BJ (cell line): ENCODE results near the gene TUBA3D. TPM values are rescaled to one million over a fixed set of nuclear protein-coding genes. Genes with fewer than 3 reads are reported as not detected.
"Not testable (repeated sequence)": the region's sequence is repeated elsewhere in the genome, so short reads cannot be mapped to it uniquely, and the experiment has no call there.

Experiments used
- CTCF ChIA-PET: fragments of 350-600 bp; formaldehyde crosslinking; extraction: SDS; loops from one replicate; lab custom pipeline; 2021; ENCODE audit warnings: antibody characterized with exemption, inconsistent platforms; lab: Yijun Ruan, JAX
- POLR2A ChIA-PET: fragments of 300-600 bp; sonication (Branson Sonifier 250); formaldehyde crosslinking; extraction: SDS; loops from one replicate; lab custom pipeline; 2021; ENCODE audit warnings: antibody characterized with exemption; lab: Charles Lee
- DNase-seq: peaks from one replicate; pipeline ENCODE4 v3.0.0-alpha.2; 2011; ENCODE audit warnings: low read depth
- H3K27me3 ChIP-seq: 2 replicates; pipeline ENCODE4 v1.6.0; 2011; ENCODE audit warnings: low read length; ENCODE audit not compliant: control insufficient read depth, insufficient read depth
- H3K36me3 ChIP-seq: 2 replicates; pipeline ENCODE4 v1.5.1; 2011; ENCODE audit warnings: low read length; ENCODE audit not compliant: control insufficient read depth, insufficient read depth
- H3K4me3 ChIP-seq: 2 replicates; pipeline ENCODE4 v1.5.1; 2011; ENCODE audit warnings: low read depth, mild to moderate bottlenecking, control low read depth, low read length
- polyA plus RNA-seq: library from polyadenylated mRNA; depleted of rRNA; stranded (reverse); fragments of >200 nt; gene quantifications from 2 replicates; pipeline ENCODE4 v1.2.3, GENCODE V29; 2011
- TF ChIP-seq, protein P1 (sequence below): IDR thresholded peaks from 2 replicates; pipeline ENCODE4 v1.5.1; 2011; ENCODE audit warnings: low read depth, mild to moderate bottlenecking, control low read depth, inconsistent platforms, low read length, moderate library complexity; ENCODE audit not compliant: insufficient read depth

Gene TUBA3D
- polyA plus RNA-seq, 1 experiment: not detected

DNA sequence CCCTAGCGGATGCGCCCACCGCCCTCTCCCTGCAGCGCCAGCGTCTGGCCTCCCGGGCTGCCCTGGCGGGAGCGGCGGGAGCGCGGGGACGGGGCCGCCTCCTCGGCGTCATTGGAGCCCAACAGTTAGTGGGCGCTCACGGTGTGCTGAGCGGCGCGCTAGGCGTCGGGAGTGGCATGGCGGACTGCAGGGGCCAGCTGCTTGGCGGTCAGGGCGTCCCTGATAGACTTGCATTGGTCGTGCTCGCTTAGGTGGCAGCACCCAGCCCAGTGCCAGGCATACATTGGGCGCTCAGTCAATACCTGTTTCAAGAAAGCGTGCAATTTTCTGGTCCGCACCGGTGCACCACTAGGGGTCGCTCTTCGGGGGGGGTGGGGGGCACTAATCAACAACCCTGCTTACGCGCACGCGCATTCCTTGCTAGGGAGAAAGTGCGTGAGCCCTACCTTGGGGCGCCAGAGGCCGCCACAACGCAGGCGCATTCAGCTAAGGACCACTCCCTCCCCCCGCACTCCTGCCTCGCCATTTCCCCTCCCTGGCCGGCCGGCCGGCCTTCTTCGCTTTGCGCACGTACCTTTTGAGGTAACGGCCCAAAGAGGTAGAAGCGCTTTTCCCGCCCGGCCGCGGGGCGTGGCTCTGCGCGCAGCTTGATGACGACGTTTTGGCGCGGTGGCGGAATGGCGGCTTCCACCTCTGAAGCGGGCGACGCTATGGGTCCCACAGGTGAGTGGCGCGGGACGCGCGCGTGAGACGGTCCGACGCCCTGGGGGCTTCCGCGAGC lies 16.7 kb downstream of the TUBA3D start:
- Histone ChIP-seq H3K27me3 (no peaks in the 10 kb centered on the region), H3K4me3 (peak overlapping the region; percentile 95), H3K36me3 (peaks cover 6% of the 10 kb centered on the region; the same call in 1 of the 2 replicates)
- TF ChIP-seq, protein P1, sequence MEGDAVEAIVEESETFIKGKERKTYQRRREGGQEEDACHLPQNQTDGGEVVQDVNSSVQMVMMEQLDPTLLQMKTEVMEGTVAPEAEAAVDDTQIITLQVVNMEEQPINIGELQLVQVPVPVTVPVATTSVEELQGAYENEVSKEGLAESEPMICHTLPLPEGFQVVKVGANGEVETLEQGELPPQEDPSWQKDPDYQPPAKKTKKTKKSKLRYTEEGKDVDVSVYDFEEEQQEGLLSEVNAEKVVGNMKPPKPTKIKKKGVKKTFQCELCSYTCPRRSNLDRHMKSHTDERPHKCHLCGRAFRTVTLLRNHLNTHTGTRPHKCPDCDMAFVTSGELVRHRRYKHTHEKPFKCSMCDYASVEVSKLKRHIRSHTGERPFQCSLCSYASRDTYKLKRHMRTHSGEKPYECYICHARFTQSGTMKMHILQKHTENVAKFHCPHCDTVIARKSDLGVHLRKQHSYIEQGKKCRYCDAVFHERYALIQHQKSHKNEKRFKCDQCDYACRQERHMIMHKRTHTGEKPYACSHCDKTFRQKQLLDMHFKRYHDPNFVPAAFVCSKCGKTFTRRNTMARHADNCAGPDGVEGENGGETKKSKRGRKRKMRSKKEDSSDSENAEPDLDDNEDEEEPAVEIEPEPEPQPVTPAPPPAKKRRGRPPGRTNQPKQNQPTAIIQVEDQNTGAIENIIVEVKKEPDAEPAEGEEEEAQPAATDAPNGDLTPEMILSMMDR: peak; percentile 89
- CTCF ChIA-PET: interaction anchor here (0.8 to 2.6 kb wide), 15 partner anchors 10 to 339 kb away, joined by 3 to 15 read pairs (median 4); partner anchors contain the start of gene CCDC74A
- peak; percentile 34 for DNase-seq
- POLR2A ChIA-PET: no interaction called here

DNA sequence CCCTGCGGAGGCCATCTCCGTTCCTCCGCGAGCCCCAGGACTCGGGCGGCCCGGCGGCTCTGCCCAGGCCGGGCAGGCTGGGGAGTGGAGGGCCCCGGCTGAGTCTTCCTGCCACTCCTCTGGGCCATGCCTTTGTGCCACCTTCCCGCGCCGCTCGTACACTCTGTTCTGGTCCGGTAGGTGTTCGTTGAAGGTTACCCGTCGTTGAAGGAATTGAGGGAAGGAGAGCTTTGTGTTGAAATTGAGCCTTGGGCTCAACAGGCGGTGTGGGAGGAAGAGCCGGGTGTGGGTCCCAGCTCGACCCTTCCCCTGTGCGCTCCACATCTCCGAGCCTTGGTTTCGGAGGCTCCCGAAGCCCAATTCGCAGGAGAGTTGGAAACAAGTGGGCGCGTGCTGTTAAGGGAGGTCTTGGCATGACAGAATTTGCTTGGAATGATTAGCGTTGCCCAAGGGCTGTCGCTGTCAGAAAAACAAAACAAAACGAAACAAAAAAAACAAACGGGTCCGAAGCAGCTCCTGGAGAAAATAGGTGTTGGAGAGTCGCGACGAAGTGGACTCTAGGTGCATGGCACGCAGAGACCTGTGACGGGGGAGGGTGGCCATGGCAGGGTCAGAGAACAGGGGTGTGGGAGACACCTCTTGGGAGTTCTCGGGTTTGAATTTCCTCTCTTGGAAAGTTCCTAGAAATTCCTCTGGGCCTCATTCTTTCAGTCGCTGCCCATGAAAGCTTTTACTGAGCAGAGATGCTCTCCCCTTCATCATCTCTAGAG lies 17.5 kb downstream of the TUBA3D start:
- CTCF ChIA-PET: interaction anchor here (0.8 to 2.6 kb wide), 11 partner anchors 9 to 338 kb away, joined by 3 to 15 read pairs (median 4); no protein-coding TSS in a partner anchor
- H3K27me3 ChIP-seq: no peaks in the 10 kb centered on the region
- peak overlapping the region; percentile 95 for H3K4me3 ChIP-seq
- no peak for DNase-seq
- POLR2A ChIA-PET: no interaction called here
- TF ChIP-seq, protein P1: no peak
- peaks cover 5% of the 10 kb centered on the region; the same call in 1 of the 2 replicates for H3K36me3 ChIP-seq

DNA sequence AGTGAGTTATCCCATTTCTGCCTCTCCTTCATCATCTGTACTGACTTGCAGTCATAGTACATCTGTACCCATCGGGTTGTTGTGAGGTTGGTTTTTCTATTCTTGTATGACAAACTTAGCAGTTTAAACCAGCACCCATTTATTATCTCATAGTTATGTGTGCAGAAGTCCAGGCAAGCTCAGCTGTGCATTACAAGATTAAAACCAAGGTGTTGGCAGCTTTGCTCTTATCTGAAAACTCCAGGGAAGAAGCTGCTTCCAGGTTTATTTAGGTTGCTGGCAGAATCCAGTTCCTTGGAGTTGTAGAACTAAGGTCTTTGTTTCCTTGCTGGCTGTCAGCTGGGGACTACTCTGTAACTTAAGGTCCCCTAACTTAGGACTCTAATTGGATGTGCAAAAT lies 19.6 kb downstream of the TUBA3D start:
- CTCF ChIA-PET, H3K4me3 ChIP-seq, POLR2A ChIA-PET, H3K36me3 ChIP-seq, DNase-seq, H3K27me3 ChIP-seq: not testable (repeated sequence)

DNA sequence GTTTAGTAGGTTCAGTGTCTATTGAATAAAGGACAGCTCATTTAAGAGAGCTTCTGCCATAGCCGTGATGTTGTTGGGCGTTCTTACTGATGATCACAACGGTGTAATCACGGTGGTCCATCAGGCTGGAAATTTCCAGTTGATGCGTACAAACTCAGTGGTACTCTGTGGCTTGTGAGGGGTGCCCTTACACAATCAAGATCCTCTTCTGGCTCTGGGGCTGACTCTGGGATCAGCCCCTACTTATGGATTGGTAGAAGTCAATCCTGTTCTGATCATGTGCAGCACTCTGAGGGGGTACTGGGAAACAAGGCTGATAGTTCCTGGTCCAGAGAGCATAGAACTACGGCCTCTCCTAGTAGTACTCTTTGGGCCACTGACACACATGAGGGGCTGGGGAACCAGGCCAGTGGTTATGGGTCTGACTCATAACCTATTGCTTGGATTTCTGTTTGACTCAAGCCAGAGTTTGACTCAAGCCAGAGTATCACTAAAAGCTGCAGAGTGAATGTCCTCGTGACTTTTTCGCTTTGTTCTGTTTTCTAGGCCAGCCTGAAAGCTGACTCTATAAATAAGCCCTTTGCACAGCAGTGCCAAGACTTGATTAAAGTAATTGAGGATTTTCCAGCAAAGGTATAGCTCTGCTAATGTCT lies 22.5 kb downstream of the TUBA3D start:
- H3K36me3 ChIP-seq: peaks cover 10% of the 10 kb centered on the region
- CTCF ChIA-PET: interaction anchor here (1.3 kb wide), 1 partner anchor 85 kb away, joined by 4 read pairs; no protein-coding TSS in a partner anchor
- H3K4me3 ChIP-seq, POLR2A ChIA-PET, H3K27me3 ChIP-seq, DNase-seq: not testable (repeated sequence)

DNA sequence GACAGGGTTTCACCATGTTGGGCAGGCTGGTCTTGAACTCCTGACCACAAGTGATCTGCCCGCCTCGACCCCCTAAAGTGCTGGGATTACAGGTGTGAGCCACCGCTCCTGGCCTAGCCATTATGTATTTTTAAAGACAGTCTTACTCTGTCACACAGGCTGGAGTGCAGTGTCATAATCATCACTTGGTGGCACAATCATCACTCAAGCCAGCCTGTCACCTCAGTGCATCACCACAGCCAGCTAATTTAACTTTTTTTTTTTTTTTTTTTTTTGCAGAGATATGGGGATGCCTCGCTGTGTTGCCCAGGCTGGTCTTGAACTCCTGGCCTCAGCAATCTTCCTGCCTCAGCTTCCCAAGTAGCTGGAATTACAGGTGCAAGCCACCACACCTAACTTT lies 27.7 kb downstream of the TUBA3D start:
- POLR2A ChIA-PET, H3K4me3 ChIP-seq: not testable (repeated sequence)
- CTCF ChIA-PET: interaction anchor here (1.3 kb wide), 1 partner anchor 11 kb away, joined by 5 read pairs; the partner anchor contains the start of gene MZT2A

DNA sequence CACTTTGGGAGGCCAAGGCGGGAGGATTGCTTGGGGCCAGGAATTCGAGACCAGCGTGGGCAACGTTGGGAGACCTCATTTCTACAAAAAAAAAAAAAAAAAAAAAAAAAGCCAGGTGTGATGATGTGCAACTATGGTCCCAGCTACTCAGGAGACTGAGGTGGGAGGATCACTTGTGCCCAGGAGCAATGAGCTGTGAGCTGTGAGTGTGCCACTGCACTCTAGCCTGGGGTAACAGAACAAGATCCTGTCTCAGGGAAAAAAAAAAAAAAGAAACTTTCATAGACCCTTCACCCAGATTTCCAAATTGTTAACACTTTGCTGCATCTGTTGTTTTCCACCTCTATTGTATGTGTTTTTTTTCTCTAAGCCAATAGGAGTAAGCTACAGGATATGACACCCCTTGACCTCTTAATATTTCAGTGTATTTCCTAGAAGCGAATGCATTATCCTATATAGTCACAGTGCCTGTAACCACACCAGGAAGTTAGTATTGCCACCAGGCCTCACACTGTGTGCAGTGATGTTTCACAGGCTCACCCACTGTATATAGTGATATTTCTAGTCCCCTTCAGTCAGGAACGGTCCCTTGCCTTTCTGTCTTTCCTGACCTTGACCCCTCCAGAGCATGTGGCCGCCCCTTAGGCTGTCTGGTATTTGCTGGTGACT lies 28.3 kb downstream of the TUBA3D start:
- DNase-seq, POLR2A ChIA-PET, CTCF ChIA-PET, H3K4me3 ChIP-seq, H3K27me3 ChIP-seq: not testable (repeated sequence)
- H3K36me3 ChIP-seq: peaks cover 21% of the 10 kb centered on the region

More for the DNA sequence above, 27.7 kb downstream of the TUBA3D start:
- peaks cover 18% of the 10 kb centered on the region for H3K36me3 ChIP-seq
- not testable (repeated sequence) for H3K27me3 ChIP-seq, DNase-seq
